Hematopoietic multipotent progenitor cell (in vitro differentiated cells): ENCODE results near the gene AMBP. TPM values are rescaled to one million over a fixed set of nuclear protein-coding genes. Genes with fewer than 3 reads are reported as not detected.

ENCODE experiments used
- DNase-seq, 3 donors: peaks; one replicate each; pipeline ENCODE4 v3.0.0-alpha.2; 2011 to 2015; ENCODE audit warnings: low read depth in 2 of 3, low spot score in 2 of 3
- total RNA-seq: library from RNA; depleted of rRNA; stranded (reverse); fragments of >200 nt; gene quantifications from one replicate; pipeline ENCODE4 v1.2.3, GENCODE V29; 2012

AMBP gene
- total RNA-seq: not detected

- peak in 1 of 3 donors; percentile 6 for DNase-seq
These were observed at the start of gene AMBP for GRCh38 chr9:114078021-114078780. TSS of gene AMBP (minus strand) at chr9:114078300. CDS start at chr9:114078209, 91 bp downstream.

- DNase-seq: no peak
These were observed 48.4 kb upstream of the AMBP start for GRCh38 chr9:114126247-114127060.

- no peak for DNase-seq
These were observed 47.4 kb upstream of the AMBP start for GRCh38 chr9:114125476-114126013.

- DNase-seq: no peak
These were observed 46.8 kb upstream of the AMBP start for GRCh38 chr9:114124666-114125475.

- no peak for DNase-seq
These were observed 46.0 kb upstream of the AMBP start for GRCh38 chr9:114124138-114124537.

GRCh38 chr9:114123031-114123977 lies 45.2 kb upstream of the AMBP start:
- no peak for DNase-seq

- no peak for DNase-seq
These were observed 44.3 kb upstream of the AMBP start for GRCh38 chr9:114122136-114123027.

GRCh38 chr9:114121227-114122135 lies 43.4 kb upstream of the AMBP start:
- no peak for DNase-seq

GRCh38 chr9:114120192-114121014 lies 42.3 kb upstream of the AMBP start:
- DNase-seq: no peak

- no peak for DNase-seq
These were observed 41.4 kb upstream of the AMBP start for GRCh38 chr9:114119242-114120191.

- no peak for DNase-seq
These were observed 40.1 kb upstream of the AMBP start for GRCh38 chr9:114117996-114118830.

GRCh38 chr9:114117614-114117995 lies 39.5 kb upstream of the AMBP start:
- no peak for DNase-seq

GRCh38 chr9:114116126-114116747 lies 38.1 kb upstream of the AMBP start:
- DNase-seq: no peak

GRCh38 chr9:114115654-114116125 lies 37.6 kb upstream of the AMBP start:
- no peak for DNase-seq
